Stromal cell of bone marrow (primary cell): ENCODE measurements around the gene OR2G6.
"Not testable (repeated sequence)": the region's sequence is repeated elsewhere in the genome, so short reads cannot be mapped to it uniquely, and the experiment has no call there.

Experiments used
- DNase-seq: peaks from one replicate; pipeline ENCODE4 v3.0.0-alpha.2; 2012; ENCODE audit warnings: low read depth

The OR2G6 gene

DNA sequence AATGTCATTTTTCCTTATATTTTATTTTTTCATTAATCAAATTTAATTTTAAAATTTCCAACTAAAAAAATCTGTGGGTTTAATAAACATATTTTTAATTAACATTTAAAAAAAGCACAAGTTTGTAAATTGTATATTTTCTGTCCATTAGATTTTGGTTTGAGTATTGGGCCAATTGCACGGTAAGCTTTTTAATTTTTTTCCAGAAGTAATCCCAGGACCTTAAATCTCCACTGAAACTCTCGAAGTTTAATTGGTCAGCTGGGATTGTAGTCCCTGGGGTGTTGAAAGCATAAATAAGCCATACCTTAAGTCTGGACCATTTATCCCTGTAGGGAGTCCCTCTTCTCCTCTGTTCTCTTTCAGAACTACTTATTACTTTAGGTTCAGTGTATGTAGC is at the start of gene OR2G6:
TSS of gene OR2G6 (plus strand) at position 301 of the 400 bp plus-strand sequence. CDS start 13,574 bp downstream, outside the sequence.
- DNase-seq, result not testable (repeated sequence)

- not testable (repeated sequence) for DNase-seq
Observed at GRCh38 chr1:248459117-248459516, 48.8 kb upstream of the OR2G6 start.

DNA sequence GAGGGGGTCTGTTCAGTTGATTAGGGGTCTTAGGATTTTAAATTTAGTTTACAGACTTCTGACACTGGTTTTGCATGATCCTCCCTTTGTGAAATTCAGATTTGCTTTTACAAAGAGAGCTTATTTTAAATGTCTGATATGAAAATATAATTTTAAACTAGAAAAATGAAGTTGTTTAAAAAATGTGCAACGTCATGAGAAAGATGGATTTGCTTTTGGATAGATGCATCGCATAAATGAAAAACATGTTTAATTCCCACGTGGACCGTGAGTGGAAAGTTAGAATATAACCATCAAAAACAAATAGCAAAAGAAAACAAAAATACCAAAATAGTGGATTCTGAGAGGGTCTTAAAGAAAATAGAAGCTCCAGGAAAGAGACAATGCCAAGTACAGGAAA is 36.7 kb upstream of the OR2G6 start:
- no peak for DNase-seq

GRCh38 chr1:248472111-248472510 is 35.8 kb upstream of the OR2G6 start:
- not testable (repeated sequence) for DNase-seq

GRCh38 chr1:248473051-248473450 is 34.8 kb upstream of the OR2G6 start, which contains the start of gene OR2T3:
OR2T3 (plus strand) TSS chr1:248473351; CDS start chr1:248473351, 0 bp downstream.
- DNase-seq, result not testable (repeated sequence)

DNA sequence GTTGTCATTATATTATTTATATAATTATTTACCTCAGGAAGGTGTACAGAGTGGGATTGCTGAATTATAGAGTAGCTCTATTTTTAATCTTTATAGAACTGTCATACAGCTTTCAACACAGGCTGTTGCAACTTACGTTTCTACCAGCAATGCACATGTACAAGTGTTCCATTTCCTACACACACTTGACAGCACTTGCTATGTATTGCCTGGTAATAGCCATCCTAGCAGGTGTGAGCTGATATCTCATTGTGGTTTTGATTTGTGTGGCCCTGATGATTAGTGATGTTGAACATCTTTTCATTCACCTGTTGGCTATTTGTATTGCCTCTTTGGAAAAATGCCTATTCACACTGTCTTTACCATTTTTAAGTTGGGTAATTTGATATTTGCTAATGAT is 32.2 kb upstream of the OR2G6 start:
- DNase-seq, result not testable (repeated sequence)

DNA sequence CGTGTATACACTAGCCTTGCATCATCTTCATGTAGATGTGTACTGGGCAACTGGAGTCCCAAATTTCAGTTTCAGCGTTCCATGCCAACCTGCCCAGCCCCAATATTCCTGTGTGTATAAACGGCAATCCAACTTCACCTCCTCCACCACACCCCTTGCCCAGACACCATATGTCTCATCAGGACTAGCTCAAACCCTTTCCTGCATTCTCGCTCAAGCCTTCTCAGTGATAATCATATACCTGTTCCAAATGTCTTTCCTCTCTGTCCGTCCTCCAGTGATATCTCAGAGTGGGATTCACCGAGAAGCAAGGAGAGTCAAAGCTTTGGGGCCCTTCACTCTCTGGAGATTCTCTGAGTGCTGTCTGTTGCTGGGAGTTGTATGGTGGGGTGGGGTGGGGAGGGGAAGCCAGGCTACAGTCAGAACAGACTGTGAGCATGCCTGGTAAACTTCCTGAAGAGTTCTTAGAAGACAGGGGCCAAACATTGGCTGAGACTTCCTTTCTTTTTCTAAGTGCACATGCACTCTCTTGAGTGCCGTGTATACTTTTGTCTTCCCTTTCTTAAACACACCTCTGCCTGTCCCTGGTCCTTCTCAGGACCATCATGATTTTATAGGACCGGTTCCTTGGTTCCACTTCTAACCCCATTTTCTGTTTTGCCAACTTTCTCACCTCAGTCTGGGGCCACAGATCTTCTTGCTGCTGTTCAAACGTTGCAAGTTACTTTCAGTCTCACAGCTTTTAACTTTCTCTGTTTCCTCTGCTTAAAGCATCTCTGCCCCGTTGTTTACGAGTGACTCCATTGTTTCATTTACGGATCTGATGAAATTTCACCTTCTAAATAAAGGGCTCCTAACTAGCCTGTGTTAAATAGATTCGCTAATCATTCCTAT is 25.9 kb upstream of the OR2G6 start:
- DNase-seq, result not testable (repeated sequence)

GRCh38 chr1:248488289-248488688 is 19.6 kb upstream of the OR2G6 start, which contains the start of gene OR2T5:
OR2T5 (plus strand) TSS chr1:248488589; CDS start chr1:248488589, 0 bp downstream.
- not testable (repeated sequence) for DNase-seq

DNA sequence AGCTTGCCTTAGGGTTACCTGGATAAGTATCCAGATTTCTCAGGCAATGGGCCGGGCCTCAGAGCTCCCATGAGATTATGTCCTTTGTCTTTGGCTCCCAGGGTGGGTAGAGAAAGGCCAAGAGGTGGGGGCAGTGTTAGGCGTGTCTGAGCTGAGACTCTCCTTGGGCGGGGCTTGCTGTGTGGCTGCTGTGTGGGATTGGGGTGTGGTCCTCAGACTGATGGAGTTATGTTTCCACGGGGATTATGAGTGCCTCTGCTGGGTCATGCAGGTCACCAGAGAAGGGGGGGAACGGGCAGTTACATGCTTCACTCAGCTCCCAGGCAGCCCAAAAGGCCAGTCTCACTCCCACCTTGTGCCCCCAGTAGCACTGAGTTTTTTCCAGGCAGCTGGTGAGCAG is 11.2 kb upstream of the OR2G6 start:
- not testable (repeated sequence) for DNase-seq

- DNase-seq, result not testable (repeated sequence)
Observed at GRCh38 chr1:248500305-248501035, 7.4 kb upstream of the OR2G6 start.

- DNase-seq, result not testable (repeated sequence)
Observed at GRCh38 chr1:248510217-248510616, 2.3 kb downstream of the OR2G6 start.

DNA sequence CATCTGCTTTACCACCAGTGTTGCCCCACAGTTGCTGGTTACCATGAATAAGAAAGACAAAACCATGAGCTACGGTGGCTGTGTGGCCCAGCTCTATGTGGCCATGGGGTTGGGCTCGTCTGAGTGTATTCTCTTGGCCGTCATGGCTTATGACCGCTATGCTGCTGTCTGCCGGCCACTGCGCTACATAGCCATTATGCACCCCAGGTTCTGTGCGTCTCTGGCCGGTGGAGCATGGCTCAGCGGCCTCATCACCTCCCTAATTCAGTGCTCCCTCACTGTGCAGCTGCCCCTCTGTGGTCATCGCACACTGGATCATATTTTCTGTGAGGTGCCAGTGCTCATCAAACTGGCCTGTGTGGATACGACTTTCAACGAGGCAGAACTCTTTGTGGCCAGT is 14.0 kb downstream of the OR2G6 start:
- no peak for DNase-seq

- DNase-seq, result not testable (repeated sequence)
Observed at GRCh38 chr1:248537449-248537848, 29.6 kb downstream of the OR2G6 start.

GRCh38 chr1:248547383-248547782 is 39.5 kb downstream of the OR2G6 start:
- DNase-seq, result not testable (repeated sequence)

DNA sequence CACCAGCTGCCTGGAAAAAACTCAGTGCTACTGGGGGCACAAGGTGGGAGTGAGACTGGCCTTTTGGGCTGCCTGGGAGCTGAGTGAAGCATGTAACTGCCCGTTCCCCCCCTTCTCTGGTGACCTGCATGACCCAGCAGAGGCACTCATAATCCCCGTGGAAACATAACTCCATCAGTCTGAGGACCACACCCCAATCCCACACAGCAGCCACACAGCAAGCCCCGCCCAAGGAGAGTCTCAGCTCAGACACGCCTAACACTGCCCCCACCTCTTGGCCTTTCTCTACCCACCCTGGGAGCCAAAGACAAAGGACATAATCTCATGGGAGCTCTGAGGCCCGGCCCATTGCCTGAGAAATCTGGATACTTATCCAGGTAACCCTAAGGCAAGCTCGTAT is 43.2 kb downstream of the OR2G6 start:
- DNase-seq, result not testable (repeated sequence)

DNA sequence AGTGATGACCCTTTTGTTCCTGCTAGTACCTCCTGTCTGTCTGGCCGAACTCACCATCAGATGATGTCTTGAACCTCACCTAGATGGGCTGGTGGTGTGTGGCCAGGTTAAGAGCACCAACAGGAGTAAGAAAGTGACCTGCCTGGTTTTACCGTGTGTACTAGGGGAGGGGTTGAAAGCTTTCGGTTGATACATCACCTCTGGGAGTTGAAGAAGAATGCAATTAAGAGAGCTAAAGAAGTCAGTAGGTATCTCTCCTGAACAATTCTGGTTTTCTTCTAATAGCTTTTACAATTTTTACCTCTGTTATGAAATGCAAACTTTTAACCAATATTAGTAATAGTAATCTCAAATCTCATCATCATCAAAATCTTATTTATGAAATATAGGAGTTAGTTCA is 54.8 kb downstream of the OR2G6 start, which contains the start of gene OR2T29:
TSS of gene OR2T29 (minus strand) at position 101 of the 400 bp plus-strand sequence. CDS start 3,281 bp downstream, outside the sequence.
- not testable (repeated sequence) for DNase-seq

DNA sequence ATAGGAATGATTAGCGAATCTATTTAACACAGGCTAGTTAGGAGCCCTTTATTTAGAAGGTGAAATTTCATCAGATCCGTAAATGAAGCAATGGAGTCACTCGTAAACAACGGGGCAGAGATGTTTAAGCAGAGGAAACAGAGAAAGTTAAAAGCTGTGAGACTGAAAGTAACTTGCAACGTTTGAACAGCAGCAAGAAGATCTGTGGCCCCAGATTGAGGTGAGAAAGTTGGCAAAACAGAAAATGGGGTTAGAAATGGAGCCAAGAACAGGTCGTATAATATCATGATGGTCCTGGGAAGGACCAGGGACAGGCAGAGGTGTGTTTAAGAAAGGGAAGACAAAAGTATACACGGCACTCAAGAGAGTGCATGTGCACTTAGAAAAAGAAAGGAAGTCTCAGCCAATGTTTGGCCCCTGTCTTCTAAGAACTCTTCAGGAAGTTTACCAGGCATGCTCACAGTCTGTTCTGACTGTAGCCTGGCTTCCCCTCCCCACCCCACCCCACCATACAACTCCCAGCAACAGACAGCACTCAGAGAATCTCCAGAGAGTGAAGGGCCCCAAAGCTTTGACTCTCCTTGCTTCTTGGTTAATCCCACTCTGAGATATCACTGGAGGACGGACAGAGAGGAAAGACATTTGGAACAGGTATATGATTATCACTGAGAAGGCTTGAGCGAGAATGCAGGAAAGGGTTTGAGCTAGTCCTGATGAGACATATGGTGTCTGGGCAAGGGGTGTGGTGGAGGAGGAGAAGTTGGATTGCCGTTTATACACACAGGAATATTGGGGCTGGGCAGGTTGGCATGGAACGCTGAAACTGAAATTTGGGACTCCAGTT is 57.9 kb downstream of the OR2G6 start:
- not testable (repeated sequence) for DNase-seq

- not testable (repeated sequence) for DNase-seq
Observed at GRCh38 chr1:248569049-248569448, 61.2 kb downstream of the OR2G6 start.

DNA sequence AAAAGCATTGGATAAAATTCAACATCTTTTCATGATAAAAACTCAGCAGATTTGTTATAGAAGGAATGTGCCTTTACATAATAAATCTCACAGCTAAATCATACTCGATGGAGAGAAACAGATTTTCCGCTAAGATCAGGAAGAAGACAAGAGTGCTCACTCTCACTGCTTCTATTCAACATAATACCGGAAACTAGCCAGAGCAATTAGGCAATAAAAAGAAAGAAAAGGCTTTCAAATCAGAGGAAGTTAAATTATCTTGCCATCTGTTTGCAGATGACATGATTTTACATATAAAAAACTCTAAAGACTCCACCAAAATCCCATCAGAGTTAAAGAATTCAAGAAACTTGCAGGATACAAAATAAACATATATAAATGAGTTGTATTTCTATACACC is 62.9 kb downstream of the OR2G6 start:
- DNase-seq, result not testable (repeated sequence)

GRCh38 chr1:248572049-248572448 is 64.2 kb downstream of the OR2G6 start:
- DNase-seq, result not testable (repeated sequence)

- not testable (repeated sequence) for DNase-seq
Observed at GRCh38 chr1:248573856-248574255, 66.0 kb downstream of the OR2G6 start.
